HepG2 (cell line): Measurements from ENCODE around the gene ZNRF4.

Experiments
- KAT7 ChIP-seq: IDR thresholded peaks from 2 replicates; pipeline ENCODE4 v1.6.1; 2018; ENCODE audit warnings: borderline replicate concordance, missing compliant biosample characterization
- MXI1 ChIP-seq: IDR thresholded peaks from 3 replicates; pipeline ENCODE4 v1.6.1; 2012; ENCODE audit warnings: low read depth, low read length, inconsistent platforms, borderline replicate concordance
- MYC ChIP-seq: sonication (generic); formaldehyde crosslinking; IDR thresholded peaks from 2 replicates; pipeline ENCODE4 v1.9.0; 2021; ENCODE audit warnings: missing genetic modification reagents, borderline replicate concordance
- NFE2L1 ChIP-seq: sonication (generic); formaldehyde crosslinking; IDR thresholded peaks from 2 replicates; pipeline ENCODE4 v1.4.0; 2020; ENCODE audit warnings: missing genetic modification reagents, mild to moderate bottlenecking, borderline replicate concordance
- NPAS2 ChIP-seq: sonication (generic); formaldehyde crosslinking; IDR thresholded peaks from 2 replicates; pipeline ENCODE4 v1.8.0; 2022; ENCODE audit warnings: mild to moderate bottlenecking, missing genetic modification reagents, borderline replicate concordance
- PAX8 ChIP-seq: sonication (generic); formaldehyde crosslinking; IDR thresholded peaks from 2 replicates; pipeline ENCODE4 v1.8.0; 2022; ENCODE audit warnings: mild to moderate bottlenecking, missing genetic modification reagents, borderline replicate concordance
- POLR2A ChIP-seq, 2 experiments: IDR thresholded peaks; 2 replicates each; pipeline ENCODE4 v1.6.1; 2011; ENCODE audit warnings: low read depth in 2 of 2, low read length in 2 of 2, mild to moderate bottlenecking in 1 of 2, moderate library complexity in 1 of 2; ENCODE audit not compliant: insufficient read depth in 1 of 2
- RBM22 ChIP-seq: fragments of 200-400 bp; formaldehyde crosslinking; optimal IDR thresholded peaks from 2 replicates; pipeline ENCODE3; 2017; ENCODE audit warnings: mild to moderate bottlenecking, low read length, moderate library complexity
- TF ChIP-seq, protein P1 (sequence below): sonication (generic); formaldehyde crosslinking; IDR thresholded peaks from 2 replicates; pipeline ENCODE4 v1.5.0; 2020; ENCODE audit warnings: mild to moderate bottlenecking, missing genetic modification reagents, moderate library complexity

DNA sequence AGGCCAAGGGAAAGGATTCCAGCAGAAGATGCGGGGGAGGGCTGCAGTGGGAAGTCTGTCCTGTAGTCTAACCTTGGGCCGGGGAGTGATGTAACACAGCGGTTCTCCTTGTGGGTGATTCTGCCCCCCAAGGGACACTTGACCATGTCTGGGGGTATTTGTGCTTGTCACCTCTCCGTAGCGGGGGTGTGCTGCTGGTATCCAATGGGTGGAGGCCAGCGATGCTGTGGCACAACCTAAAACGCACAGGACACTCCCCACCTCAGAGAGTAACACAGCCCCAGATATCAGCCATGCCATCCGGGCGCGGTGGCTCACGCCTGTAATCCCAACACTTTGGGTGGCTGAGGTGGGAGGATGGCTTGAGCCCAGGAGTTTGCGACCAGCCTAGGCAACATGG, 36.3 kb downstream of the ZNRF4 start:
- no peak for TF ChIP-seq MYC (CRISPR knock-in tag)
- TF ChIP-seq NFE2L1 (CRISPR knock-in tag): no peak
- TF ChIP-seq, protein P1, sequence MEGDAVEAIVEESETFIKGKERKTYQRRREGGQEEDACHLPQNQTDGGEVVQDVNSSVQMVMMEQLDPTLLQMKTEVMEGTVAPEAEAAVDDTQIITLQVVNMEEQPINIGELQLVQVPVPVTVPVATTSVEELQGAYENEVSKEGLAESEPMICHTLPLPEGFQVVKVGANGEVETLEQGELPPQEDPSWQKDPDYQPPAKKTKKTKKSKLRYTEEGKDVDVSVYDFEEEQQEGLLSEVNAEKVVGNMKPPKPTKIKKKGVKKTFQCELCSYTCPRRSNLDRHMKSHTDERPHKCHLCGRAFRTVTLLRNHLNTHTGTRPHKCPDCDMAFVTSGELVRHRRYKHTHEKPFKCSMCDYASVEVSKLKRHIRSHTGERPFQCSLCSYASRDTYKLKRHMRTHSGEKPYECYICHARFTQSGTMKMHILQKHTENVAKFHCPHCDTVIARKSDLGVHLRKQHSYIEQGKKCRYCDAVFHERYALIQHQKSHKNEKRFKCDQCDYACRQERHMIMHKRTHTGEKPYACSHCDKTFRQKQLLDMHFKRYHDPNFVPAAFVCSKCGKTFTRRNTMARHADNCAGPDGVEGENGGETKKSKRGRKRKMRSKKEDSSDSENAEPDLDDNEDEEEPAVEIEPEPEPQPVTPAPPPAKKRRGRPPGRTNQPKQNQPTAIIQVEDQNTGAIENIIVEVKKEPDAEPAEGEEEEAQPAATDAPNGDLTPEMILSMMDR: no peak
- no peak for TF ChIP-seq NPAS2 (CRISPR knock-in tag)
- no peak for TF ChIP-seq POLR2A (IDR thresholded peaks at IDR 0.05; ENCODE audit: insufficient read depth in 1 of 2, low read depth in 2 of 2, low read length in 2 of 2)
- no peak for TF ChIP-seq PAX8 (CRISPR knock-in tag)
- no peak for TF ChIP-seq RBM22
- TF ChIP-seq KAT7 (CRISPR knock-in tag): no peak
- no peak for TF ChIP-seq MXI1
